ENCODE results near the gene KRTAP5-6. TPM values are rescaled to one million over a fixed set of nuclear protein-coding genes. Genes with fewer than 3 reads are reported as not detected.
A peak's percentile ranks its signal among the peaks of the same experiment; 100 is the strongest.
"Not testable (repeated sequence)": the region's sequence is repeated elsewhere in the genome, so short reads cannot be mapped to it uniquely, and the experiment has no call there.

KRTAP5-6 gene
- total RNA-seq, 1 donor from 2014 or later, result not detected

- peaks cover 20% of the 10 kb centered on the region for H3K4me1 Mint-ChIP-seq (ENCODE audit: unreplicated experiment)
- H3K36me3 Mint-ChIP-seq, result no peaks in the 10 kb centered on the region
- DNase-seq (ENCODE audit: extremely low spot score, unreplicated experiment), result no peak
- no peak for TF ChIP-seq CTCF (conservative IDR thresholded peaks at IDR 0.05)
- no peak overlapping the region for H3K4me3 Mint-ChIP-seq
- H3K27me3 Mint-ChIP-seq, result peaks cover 18% of the 10 kb centered on the region
- H3K9me3 Mint-ChIP-seq, result no peaks in the 10 kb centered on the region
- H3K27ac Mint-ChIP-seq, result no peak overlapping the region
These were observed 17.1 kb upstream of the KRTAP5-6 start for GRCh38 chr11:1679881-1680280.

- Mint-ChIP-seq H3K36me3 (no peaks in the 10 kb centered on the region), H3K27ac (no peak overlapping the region), H3K4me3 (no peak overlapping the region), H3K9me3 (no peaks in the 10 kb centered on the region), H3K27me3 (no peaks in the 10 kb centered on the region), H3K4me1 (ENCODE audit: unreplicated experiment) (peaks cover 11% of the 10 kb centered on the region)
- no peak for TF ChIP-seq CTCF (conservative IDR thresholded peaks at IDR 0.05)
- no peak for DNase-seq (ENCODE audit: extremely low spot score, unreplicated experiment)
These were observed 14.6 kb upstream of the KRTAP5-6 start for GRCh38 chr11:1682225-1682905.

- DNase-seq (ENCODE audit: extremely low spot score, unreplicated experiment); H3K27ac Mint-ChIP-seq; H3K4me3 Mint-ChIP-seq; H3K27me3 Mint-ChIP-seq; H3K36me3 Mint-ChIP-seq; H3K9me3 Mint-ChIP-seq: not testable (repeated sequence)
- H3K4me1 Mint-ChIP-seq (ENCODE audit: unreplicated experiment), result peaks cover 11% of the 10 kb centered on the region
These were observed 13.8 kb upstream of the KRTAP5-6 start for GRCh38 chr11:1683216-1683615.

GRCh38 chr11:1683904-1684572 is 13.0 kb upstream of the KRTAP5-6 start:
- not testable (repeated sequence) for H3K9me3 Mint-ChIP-seq, H3K27ac Mint-ChIP-seq, H3K4me3 Mint-ChIP-seq, H3K27me3 Mint-ChIP-seq, H3K36me3 Mint-ChIP-seq
- DNase-seq (ENCODE audit: extremely low spot score, unreplicated experiment), result peak; percentile 62
- H3K4me1 Mint-ChIP-seq (ENCODE audit: unreplicated experiment), result peaks cover 11% of the 10 kb centered on the region

- H3K9me3 Mint-ChIP-seq; H3K4me3 Mint-ChIP-seq; H3K27ac Mint-ChIP-seq; H3K27me3 Mint-ChIP-seq; H3K36me3 Mint-ChIP-seq; DNase-seq (ENCODE audit: extremely low spot score, unreplicated experiment): not testable (repeated sequence)
- H3K4me1 Mint-ChIP-seq (ENCODE audit: unreplicated experiment), result peaks cover 11% of the 10 kb centered on the region
These were observed 11.8 kb upstream of the KRTAP5-6 start for GRCh38 chr11:1684886-1685874.

GRCh38 chr11:1686220-1686619 is 10.8 kb upstream of the KRTAP5-6 start:
- H3K36me3 Mint-ChIP-seq; H3K27ac Mint-ChIP-seq; H3K4me3 Mint-ChIP-seq; H3K27me3 Mint-ChIP-seq; H3K9me3 Mint-ChIP-seq; DNase-seq (ENCODE audit: extremely low spot score, unreplicated experiment): not testable (repeated sequence)
- H3K4me1 Mint-ChIP-seq (ENCODE audit: unreplicated experiment), result peaks cover 14% of the 10 kb centered on the region

GRCh38 chr11:1688336-1688947 is 8.6 kb upstream of the KRTAP5-6 start:
- H3K9me3 Mint-ChIP-seq; H3K36me3 Mint-ChIP-seq; DNase-seq (ENCODE audit: extremely low spot score, unreplicated experiment); H3K27ac Mint-ChIP-seq; H3K27me3 Mint-ChIP-seq; H3K4me3 Mint-ChIP-seq; H3K4me1 Mint-ChIP-seq (ENCODE audit: unreplicated experiment): not testable (repeated sequence)

GRCh38 chr11:1689250-1690166 is 7.5 kb upstream of the KRTAP5-6 start:
- not testable (repeated sequence) for H3K36me3 Mint-ChIP-seq
- H3K27ac Mint-ChIP-seq, result peak overlapping the region; percentile 61

More at GRCh38 chr11:1689250-1690166, 7.5 kb upstream of the KRTAP5-6 start:
- H3K4me3 Mint-ChIP-seq, H3K27me3 Mint-ChIP-seq, H3K9me3 Mint-ChIP-seq: not testable (repeated sequence)
- peak; percentile 48 for DNase-seq (ENCODE audit: extremely low spot score, unreplicated experiment)
- H3K4me1 Mint-ChIP-seq (ENCODE audit: unreplicated experiment), result peaks cover 14% of the 10 kb centered on the region

Measured in type B pancreatic cell (in vitro differentiated cells).